Measurements from ENCODE around the gene AKT3. TPM values are rescaled to one million over a fixed set of nuclear protein-coding genes. Genes with fewer than 3 reads are reported as not detected.

The AKT3 gene
- polyA plus RNA-seq, 1 donor (not counting 4 experiments of a cell fraction or from before 2014, with no cell fraction given) = 2.9 TPM

DNA sequence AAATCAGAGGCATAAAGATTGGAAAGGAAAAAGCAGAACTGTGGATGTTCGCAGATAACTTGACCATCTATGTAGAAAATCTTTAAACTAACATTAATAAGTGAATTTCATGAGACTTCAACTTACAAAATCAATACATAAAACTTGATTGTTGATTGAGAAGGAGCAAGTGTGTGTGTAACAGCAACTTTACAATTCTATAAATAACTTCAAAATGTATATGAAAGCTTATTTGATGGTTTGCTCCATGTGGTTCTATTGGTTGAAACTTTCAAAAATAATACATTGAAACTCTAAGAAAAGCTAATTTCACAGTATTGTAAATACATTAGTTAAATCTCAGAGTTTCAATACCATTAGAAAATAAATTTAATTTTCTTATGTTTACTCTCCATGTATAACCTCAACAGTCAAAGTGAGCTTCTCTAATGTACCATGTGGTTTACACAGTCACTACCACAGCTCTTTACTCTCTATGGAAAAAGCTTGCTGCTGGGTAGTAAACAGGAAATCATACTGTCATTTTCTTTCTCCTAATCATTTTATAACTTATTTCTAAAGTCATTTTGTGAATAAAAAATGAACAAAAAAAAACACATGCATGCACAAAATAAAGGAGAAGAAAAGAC is 12.0 kb downstream of the AKT3 start:
- FAIRE-seq = no peak
- TF ChIP-seq EZH2 (IDR thresholded peaks at IDR 0.05; ENCODE audit: low read length) = no peak
- TF ChIP-seq, protein P1, sequence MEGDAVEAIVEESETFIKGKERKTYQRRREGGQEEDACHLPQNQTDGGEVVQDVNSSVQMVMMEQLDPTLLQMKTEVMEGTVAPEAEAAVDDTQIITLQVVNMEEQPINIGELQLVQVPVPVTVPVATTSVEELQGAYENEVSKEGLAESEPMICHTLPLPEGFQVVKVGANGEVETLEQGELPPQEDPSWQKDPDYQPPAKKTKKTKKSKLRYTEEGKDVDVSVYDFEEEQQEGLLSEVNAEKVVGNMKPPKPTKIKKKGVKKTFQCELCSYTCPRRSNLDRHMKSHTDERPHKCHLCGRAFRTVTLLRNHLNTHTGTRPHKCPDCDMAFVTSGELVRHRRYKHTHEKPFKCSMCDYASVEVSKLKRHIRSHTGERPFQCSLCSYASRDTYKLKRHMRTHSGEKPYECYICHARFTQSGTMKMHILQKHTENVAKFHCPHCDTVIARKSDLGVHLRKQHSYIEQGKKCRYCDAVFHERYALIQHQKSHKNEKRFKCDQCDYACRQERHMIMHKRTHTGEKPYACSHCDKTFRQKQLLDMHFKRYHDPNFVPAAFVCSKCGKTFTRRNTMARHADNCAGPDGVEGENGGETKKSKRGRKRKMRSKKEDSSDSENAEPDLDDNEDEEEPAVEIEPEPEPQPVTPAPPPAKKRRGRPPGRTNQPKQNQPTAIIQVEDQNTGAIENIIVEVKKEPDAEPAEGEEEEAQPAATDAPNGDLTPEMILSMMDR (optimal IDR thresholded peaks at IDR 0.05 in 1 of 3, IDR thresholded peaks at IDR 0.05 in 1 of 3, conservative IDR thresholded peaks at IDR 0.05 in 1 of 3; ENCODE audit: extremely low read depth in 1 of 3, insufficient read depth in 2 of 3, low read length in 3 of 3) = no peak
- no peaks in the 10 kb centered on the region for H3K36me3 ChIP-seq (ENCODE audit: control insufficient read depth in 2 of 2, extremely low read depth in 1 of 2, insufficient read depth in 2 of 2, low read length in 2 of 2)
- no peak overlapping the region for H3K4me2 ChIP-seq (ENCODE audit: control insufficient read depth, extremely low read depth, insufficient read depth, low read depth, low read length)
- H3K9me3 ChIP-seq (ENCODE audit: control insufficient read depth, low read depth, low read length) = no peaks in the 10 kb centered on the region
- no peak overlapping the region for H3K27ac ChIP-seq (ENCODE audit: control insufficient read depth, insufficient read depth, low read length)
- DNase-seq (ENCODE audit: low read depth, low spot score) = no peak
- H3K4me1 ChIP-seq (ENCODE audit: control insufficient read depth, extremely low read depth, insufficient read depth, low read length) = peaks cover 2% of the 10 kb centered on the region
- no peaks in the 10 kb centered on the region for H3K27me3 ChIP-seq (ENCODE audit: control insufficient read depth, extremely low read depth, insufficient read depth, low read length)
- H3K4me3 ChIP-seq (ENCODE audit: control insufficient read depth in 2 of 3, extremely low read depth in 1 of 3, insufficient read depth in 2 of 3, low read depth in 1 of 3, low read length in 3 of 3) = no peak overlapping the region
- H3K79me2 ChIP-seq (ENCODE audit: control insufficient read depth, insufficient read depth, low read length) = no peaks in the 10 kb centered on the region
- H3K9ac ChIP-seq (ENCODE audit: control insufficient read depth, extremely low read depth, insufficient read depth, low read length) = no peak overlapping the region
- no peaks in the 10 kb centered on the region for H3K9me1 ChIP-seq (ENCODE audit: control insufficient read depth, extremely low read depth, insufficient read depth, low read length)
- dilution Hi-C loops (cut with MboI; ENCODE audit: extremely low pct_ligation_motif_present, low sequenced_read_pairs) = no loop called here
- no peak overlapping the region for H2AFZ ChIP-seq (ENCODE audit: control insufficient read depth, low read length)
- H4K20me1 ChIP-seq (ENCODE audit: control insufficient read depth, extremely low read depth, insufficient read depth, low read length) = no peaks in the 10 kb centered on the region

DNA sequence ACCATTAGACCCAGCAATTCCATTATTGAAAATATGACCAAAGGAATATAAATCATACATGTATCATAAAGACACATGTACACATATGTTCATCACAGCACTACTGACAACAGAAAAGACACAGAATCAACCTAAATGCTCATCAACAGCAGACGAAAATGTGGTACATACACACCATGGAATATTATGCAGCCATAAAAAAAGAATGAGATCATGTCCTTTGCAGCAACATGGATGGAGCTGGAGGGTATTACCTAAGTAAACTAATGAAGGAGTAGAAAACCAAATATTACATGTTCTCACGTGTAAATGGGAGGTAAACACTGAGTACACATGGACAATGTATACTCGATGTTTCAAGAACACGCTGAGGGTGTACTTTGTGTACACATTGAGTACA is 15.9 kb downstream of the AKT3 start:
- H3K9ac ChIP-seq (ENCODE audit: control insufficient read depth, extremely low read depth, insufficient read depth, low read length) = no peak overlapping the region
- TF ChIP-seq, protein P1 (optimal IDR thresholded peaks at IDR 0.05 in 1 of 3, IDR thresholded peaks at IDR 0.05 in 1 of 3, conservative IDR thresholded peaks at IDR 0.05 in 1 of 3; ENCODE audit: extremely low read depth in 1 of 3, insufficient read depth in 2 of 3, low read length in 3 of 3) = no peak
- no peak for TF ChIP-seq EZH2 (IDR thresholded peaks at IDR 0.05; ENCODE audit: low read length)
- H3K27me3 ChIP-seq (ENCODE audit: control insufficient read depth, extremely low read depth, insufficient read depth, low read length) = no peaks in the 10 kb centered on the region
- H3K79me2 ChIP-seq (ENCODE audit: control insufficient read depth, insufficient read depth, low read length) = no peaks in the 10 kb centered on the region
- no peaks in the 10 kb centered on the region for H3K36me3 ChIP-seq (ENCODE audit: control insufficient read depth in 2 of 2, extremely low read depth in 1 of 2, insufficient read depth in 2 of 2, low read length in 2 of 2)
- no peaks in the 10 kb centered on the region for H3K4me1 ChIP-seq (ENCODE audit: control insufficient read depth, extremely low read depth, insufficient read depth, low read length)
- no peak overlapping the region for H2AFZ ChIP-seq (ENCODE audit: control insufficient read depth, low read length)
- DNase-seq (ENCODE audit: low read depth, low spot score) (no peak), FAIRE-seq (no peak)
- H3K9me1 ChIP-seq (ENCODE audit: control insufficient read depth, extremely low read depth, insufficient read depth, low read length) = no peaks in the 10 kb centered on the region
- no peak overlapping the region for H3K4me2 ChIP-seq (ENCODE audit: control insufficient read depth, extremely low read depth, insufficient read depth, low read depth, low read length)
- H3K27ac ChIP-seq (ENCODE audit: control insufficient read depth, insufficient read depth, low read length) = no peak overlapping the region
- H3K4me3 ChIP-seq (ENCODE audit: control insufficient read depth in 2 of 3, extremely low read depth in 1 of 3, insufficient read depth in 2 of 3, low read depth in 1 of 3, low read length in 3 of 3) = no peak overlapping the region
- no peaks in the 10 kb centered on the region for H3K9me3 ChIP-seq (ENCODE audit: control insufficient read depth, low read depth, low read length)
- no peaks in the 10 kb centered on the region for H4K20me1 ChIP-seq (ENCODE audit: control insufficient read depth, extremely low read depth, insufficient read depth, low read length)
- dilution Hi-C loops (cut with MboI; ENCODE audit: extremely low pct_ligation_motif_present, low sequenced_read_pairs) = no loop called here
